ENCODE data around the gene ZKSCAN3. TPM values are rescaled to one million over a fixed set of nuclear protein-coding genes. Genes with fewer than 3 reads are reported as not detected.

Gene ZKSCAN3
- total and polyA plus RNA-seq, 2 of the 8 experiments (the other 6 are each of a cell fraction or from before 2014, with no cell fraction given), result 2.7 to 9.8 TPM

- H3K27ac ChIP-seq (ENCODE audit: low read depth, low read length), result no peak overlapping the region
- no peak overlapping the region for H3K14ac ChIP-seq (ENCODE audit: insufficient read length)
- H3K9me3 ChIP-seq (ENCODE audit: insufficient read depth in 2 of 2, low read depth in 1 of 2, low read length in 1 of 2), result peaks cover 26% of the 10 kb centered on the region in 2 experiments
- no peak overlapping the region for H3K4ac ChIP-seq (replicated peaks; ENCODE audit: insufficient read length, low read depth, low read length)
- ChIA-PET POLR2A (ENCODE audit: partially characterized antibody) (interaction anchor here (1.2 to 4.1 kb wide), 2 partner anchors 13 to 24 kb away, joined by 3 to 24 read pairs; partner anchors contain the start of gene ZSCAN31), CTCF (ENCODE audit: partially characterized antibody) (interaction anchor here (1.2 kb wide), 1 partner anchor 13 kb away, joined by 4 read pairs; the partner anchor contains the start of gene ZSCAN31)
- no peak overlapping the region for H4K8ac ChIP-seq (ENCODE audit: extremely low read depth, insufficient read depth, low read length)
- FAIRE-seq, result no peak
- H2BK15ac ChIP-seq (ENCODE audit: low read length), result no peak overlapping the region
- no peak for DNase-seq (ENCODE audit: low read depth in 1 of 2, low spot score in 2 of 2)
- H4K20me1 ChIP-seq (replicated peaks in 1 of 2; ENCODE audit: control insufficient read depth in 1 of 2, insufficient read depth in 2 of 2, low read length in 2 of 2), result no peaks in the 10 kb centered on the region
- H4K5ac ChIP-seq (ENCODE audit: insufficient read length, low read depth, low read length), result no peak overlapping the region
- no peak overlapping the region for H2AFZ ChIP-seq (ENCODE audit: low read length)
- no peak overlapping the region for H2AK5ac ChIP-seq (ENCODE audit: low read depth, low read length)
- no peak overlapping the region for H2BK12ac ChIP-seq (ENCODE audit: low read depth, low read length)
- H3K27me3 ChIP-seq (replicated peaks in 1 of 4; ENCODE audit: control insufficient read depth in 3 of 4, extremely low read depth in 1 of 4, insufficient read depth in 3 of 4, low read length in 3 of 4), result no peaks in the 10 kb centered on the region
- no peak overlapping the region for H2BK5ac ChIP-seq (ENCODE audit: low read depth, low read length)
- H4K91ac ChIP-seq (replicated peaks; ENCODE audit: insufficient read length, low read length), result no peak overlapping the region
- no peaks in the 10 kb centered on the region for H3K4me1 ChIP-seq (replicated peaks in 1 of 4; ENCODE audit: control insufficient read depth in 3 of 4, insufficient read depth in 4 of 4, low read length in 3 of 4)
- no peak overlapping the region for H3K9ac ChIP-seq (replicated peaks in 1 of 4; ENCODE audit: extremely low read depth in 1 of 4, low read depth in 3 of 4, low read length in 3 of 4)
- H3K4me3 ChIP-seq (ENCODE audit: extremely low read depth in 1 of 4, insufficient read depth in 2 of 4, low read depth in 3 of 4, low read length in 4 of 4), result no peak overlapping the region
- H3K23ac ChIP-seq (ENCODE audit: insufficient read length), result no peak overlapping the region
- no peak overlapping the region for H2BK20ac ChIP-seq (ENCODE audit: low read length)
- H3K36me3 ChIP-seq (ENCODE audit: control insufficient read depth in 2 of 4, insufficient read depth in 4 of 4, low read length in 3 of 4), result peaks cover 7 to 24% (median 17%) of the 10 kb centered on the region in 4 experiments; a peak in 6 of 8 replicates
- 92% methylated on average over 3 of the region's 3 CpGs; no CpG with 5 or more reads in 1 of the 2 experiments for WGBS, 2 experiments (ENCODE audit: extremely low coverage in 1 of 2, insufficient coverage in 1 of 2, insufficient read length in 1 of 2, insufficient replicate concordance in 2 of 2, low coverage in 1 of 2, low lambda C conversion rate in 2 of 2, missing lambda C conversion rate in 1 of 2)
- no peak overlapping the region for H3K56ac ChIP-seq (replicated peaks; ENCODE audit: insufficient read length, low read depth, low read length)
- no peak overlapping the region for H3K18ac ChIP-seq (ENCODE audit: extremely low read depth, low read length)
- no peak overlapping the region for H3K4me2 ChIP-seq (ENCODE audit: insufficient read depth in 1 of 2, low read depth in 2 of 2, low read length in 2 of 2)
- H3K23me2 ChIP-seq (ENCODE audit: low read depth, low read length), result no peaks in the 10 kb centered on the region
- no peaks in the 10 kb centered on the region for H3K79me2 ChIP-seq (ENCODE audit: control insufficient read depth in 1 of 2, insufficient read depth in 2 of 2, low read length in 2 of 2)
- H3K79me1 ChIP-seq (ENCODE audit: low read depth, low read length), result no peaks in the 10 kb centered on the region
- H2BK120ac ChIP-seq (replicated peaks; ENCODE audit: low read depth, low read length), result no peak overlapping the region
- TF ChIP-seq TAF1 (IDR thresholded peaks at IDR 0.05; ENCODE audit: low read depth, low read length), result no peak
- no peak for TF ChIP-seq SP4 (IDR thresholded peaks at IDR 0.05; ENCODE audit: low read length)
- no peak for TF ChIP-seq MAX (IDR thresholded peaks at IDR 0.05)
- TF ChIP-seq POLR2AphosphoS5 (IDR thresholded peaks at IDR 0.05; ENCODE audit: low read depth, low read length), result no peak
- TF ChIP-seq CEBPB (IDR thresholded peaks at IDR 0.05; ENCODE audit: low read depth, low read length), result no peak
- TF ChIP-seq RAD21 (IDR thresholded peaks at IDR 0.05 in 1 of 2, conservative IDR thresholded peaks at IDR 0.05 in 1 of 2; ENCODE audit: low read depth in 2 of 2, low read length in 2 of 2), result no peak
- no peak for TF ChIP-seq RXRA (IDR thresholded peaks at IDR 0.05; ENCODE audit: insufficient read depth, low read depth, low read length)
- no peak for TF ChIP-seq CBX5 (IDR thresholded peaks at IDR 0.05; ENCODE audit: low read depth, low read length)
Measured at GRCh38 chr6:28322661-28323060, 27.1 kb upstream of the ZKSCAN3 start.

All from H1 (cell line).